Panc1 (cell line): ENCODE data around the gene GPC6.

ENCODE experiments used
- CTCF ChIP-seq: fragments of 450-650 bp; IDR thresholded peaks from 2 replicates; pipeline ENCODE4 v1.5.1; 2017; ENCODE audit warnings: mild to moderate bottlenecking
- POLR2AphosphoS5 ChIP-seq: IDR thresholded peaks from 2 replicates; pipeline ENCODE4 v1.6.1; 2012; ENCODE audit warnings: mild to moderate bottlenecking, low read depth, low read length, moderate library complexity
- REST ChIP-seq, 2 experiments: IDR thresholded peaks; 2 replicates each; pipeline ENCODE4 v1.6.1; 2011 to 2012; ENCODE audit warnings: low read depth in 2 of 2, control low read depth in 1 of 2, low read length in 1 of 2, mild to moderate bottlenecking in 1 of 2, moderate library complexity in 1 of 2; ENCODE audit not compliant: insufficient read depth in 1 of 2
- SIN3A ChIP-seq: IDR thresholded peaks from 2 replicates; pipeline ENCODE4 v1.6.1; 2012; ENCODE audit warnings: low read depth, mild to moderate bottlenecking, low read length, moderate library complexity, borderline replicate concordance; ENCODE audit not compliant: insufficient read depth

GRCh38 chr13:93559718-93560117, 333.1 kb downstream of the GPC6 start:
- TF ChIP-seq POLR2AphosphoS5, result no peak
- TF ChIP-seq CTCF, result no peak
- no peak for TF ChIP-seq REST (IDR thresholded peaks at IDR 0.05; ENCODE audit: insufficient read depth in 1 of 2, low read depth in 2 of 2, low read length in 1 of 2)
- TF ChIP-seq SIN3A, result no peak
